SK-N-MC (cell line): ENCODE data around the gene KCNG2.

Experiments used
- DNase-seq: peaks from one replicate; pipeline ENCODE4 v3.0.0-alpha.2; 2011; ENCODE audit warnings: low read depth, low spot score
- H3K27ac ChIP-seq: fragments of 200-600 bp; sonication (generic); 2 replicates; pipeline ENCODE4 v1.5.1; 2016; ENCODE audit warnings: mixed run types
- H3K36me3 ChIP-seq: fragments of 200-600 bp; sonication (generic); 2 replicates; pipeline ENCODE4 v1.6.1; 2017; ENCODE audit warnings: antibody characterized with exemption, low read length, mixed read lengths; ENCODE audit not compliant: insufficient read depth
- H3K4me3 ChIP-seq: fragments of 200-600 bp; sonication (generic); 2 replicates; pipeline ENCODE4 v1.5.1; 2016
- H3K9ac ChIP-seq: fragments of 200-600 bp; sonication (generic); 2 replicates; pipeline ENCODE4 v1.8.0; 2017; ENCODE audit warnings: mixed run types, mixed read lengths; ENCODE audit not compliant: insufficient read length
- H3K9me3 ChIP-seq: fragments of 200-600 bp; sonication (generic); 2 replicates; pipeline ENCODE4 v1.6.1; 2017; ENCODE audit warnings: low read depth, mild to moderate bottlenecking, antibody characterized with exemption, low read length, moderate library complexity, mixed read lengths
- EZH2 ChIP-seq: fragments of 200-600 bp; sonication (generic); IDR thresholded peaks from one replicate; pipeline ENCODE4 v1.6.1; 2017; ENCODE audit warnings: antibody characterized with exemption
- FOXP2 ChIP-seq: optimal IDR thresholded peaks from 2 replicates; pipeline ENCODE3; 2011; ENCODE audit warnings: mild to moderate bottlenecking, moderate library complexity; ENCODE audit not compliant: insufficient read depth; ENCODE audit errors: extremely low read length, control extremely low read depth
- POLR2AphosphoS5 ChIP-seq: IDR thresholded peaks from 2 replicates; pipeline ENCODE4 v1.6.1; 2012; ENCODE audit warnings: mild to moderate bottlenecking, low read depth, low read length, borderline replicate concordance

KCNG2 gene

GRCh38 chr18:79939096-79939495 is 141.4 kb downstream of the KCNG2 start:
- no peak overlapping the region for H3K27ac ChIP-seq
- H3K9ac ChIP-seq = no peak overlapping the region
- H3K36me3 ChIP-seq = peaks cover 37% of the 10 kb centered on the region
- no peaks in the 10 kb centered on the region for H3K9me3 ChIP-seq
- no peak overlapping the region for H3K4me3 ChIP-seq
- DNase-seq = no peak
- no peak for TF ChIP-seq FOXP2
- no peak for TF ChIP-seq EZH2
- no peak for TF ChIP-seq POLR2AphosphoS5

- DNase-seq = no peak
- TF ChIP-seq FOXP2 (no peak), EZH2 (no peak), POLR2AphosphoS5 (no peak)
- Histone ChIP-seq H3K36me3 (peaks cover 35% of the 10 kb centered on the region), H3K9me3 (no peaks in the 10 kb centered on the region), H3K4me3 (no peak overlapping the region), H3K27ac (no peak overlapping the region), H3K9ac (no peak overlapping the region)
These were observed 142.5 kb downstream of the KCNG2 start for GRCh38 chr18:79940126-79940813.

- no peak overlapping the region for H3K27ac ChIP-seq
- no peak overlapping the region for H3K9ac ChIP-seq
- peaks cover 28% of the 10 kb centered on the region; the same call in 1 of the 2 replicates for H3K36me3 ChIP-seq
- TF ChIP-seq EZH2 (no peak), FOXP2 (no peak), POLR2AphosphoS5 (no peak)
- H3K4me3 ChIP-seq = no peak overlapping the region
- DNase-seq = no peak
- no peaks in the 10 kb centered on the region for H3K9me3 ChIP-seq
These were observed 143.2 kb downstream of the KCNG2 start for GRCh38 chr18:79940814-79941472.

- no peak for TF ChIP-seq FOXP2
- TF ChIP-seq POLR2AphosphoS5 = no peak
- TF ChIP-seq EZH2 = no peak
- H3K27ac ChIP-seq = no peak overlapping the region
- no peak for DNase-seq
- peaks cover 22% of the 10 kb centered on the region; the same call in 1 of the 2 replicates for H3K36me3 ChIP-seq
- H3K9me3 ChIP-seq = no peaks in the 10 kb centered on the region
- no peak overlapping the region for H3K4me3 ChIP-seq
- H3K9ac ChIP-seq = no peak overlapping the region
These were observed 143.9 kb downstream of the KCNG2 start for GRCh38 chr18:79941473-79942119.

DNA sequence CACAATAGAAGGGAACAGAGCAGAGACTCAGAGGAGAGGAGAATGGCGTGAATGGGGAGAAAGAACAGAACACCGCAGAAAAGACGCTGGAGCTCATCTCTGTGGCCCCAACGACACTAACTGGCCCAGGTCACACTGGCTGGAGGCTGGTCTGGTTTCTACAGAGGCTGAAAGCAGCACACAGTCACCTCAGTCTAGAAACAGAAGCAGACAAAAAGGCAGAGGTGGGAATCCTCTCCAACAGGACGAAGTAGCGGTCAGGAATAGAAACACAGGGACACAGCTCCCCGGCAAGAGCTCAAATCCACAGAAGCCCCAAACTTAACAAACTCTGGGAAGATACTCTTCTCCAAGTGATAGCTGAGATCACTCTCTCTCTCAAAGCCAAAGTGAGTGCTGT is 144.5 kb downstream of the KCNG2 start:
- Histone ChIP-seq H3K4me3 (no peak overlapping the region), H3K36me3 (peaks cover 16% of the 10 kb centered on the region; the same call in 1 of the 2 replicates), H3K27ac (no peak overlapping the region), H3K9me3 (no peaks in the 10 kb centered on the region), H3K9ac (no peak overlapping the region)
- DNase-seq = no peak
- TF ChIP-seq POLR2AphosphoS5 (no peak), FOXP2 (no peak), EZH2 (no peak)

DNA sequence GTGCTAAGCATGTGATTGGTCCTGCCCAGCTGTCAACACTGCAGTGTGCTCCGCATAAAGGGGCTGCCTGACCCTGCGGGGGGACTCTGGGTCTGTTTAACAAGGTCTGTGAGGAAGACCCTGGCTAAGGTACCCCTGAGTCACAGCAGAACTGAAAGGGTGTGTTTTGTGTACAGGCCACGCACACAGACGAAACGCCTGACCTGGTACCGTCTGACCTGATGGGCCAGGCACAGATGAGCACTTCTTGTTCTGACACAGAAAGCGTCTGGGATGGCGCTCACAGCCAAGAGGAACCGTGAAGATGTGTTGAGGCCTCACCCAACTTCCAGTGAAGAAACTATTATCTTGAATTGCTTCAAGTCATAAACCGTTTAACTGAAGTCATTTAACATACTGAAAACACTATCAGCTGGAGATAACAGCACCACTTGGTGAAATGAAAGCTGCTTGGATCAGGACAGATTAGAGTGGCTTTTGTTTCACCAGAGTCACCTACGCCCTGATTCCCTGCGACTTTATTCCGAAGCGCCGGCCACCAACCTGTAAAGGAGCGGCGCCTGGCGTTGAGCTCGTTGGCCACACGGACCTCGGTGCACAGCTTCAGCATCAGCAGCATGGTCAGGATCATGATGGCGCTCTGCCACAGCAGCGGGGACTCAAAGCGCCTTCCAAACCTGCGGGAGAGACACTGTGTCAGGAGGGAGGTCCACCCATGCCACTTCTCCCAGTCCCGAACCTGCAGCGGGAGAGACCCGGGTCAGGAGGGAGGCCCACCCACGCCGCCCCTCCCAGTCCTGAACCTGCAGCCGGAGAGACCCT is 145.3 kb downstream of the KCNG2 start:
- no peak for DNase-seq
- no peak for TF ChIP-seq POLR2AphosphoS5
- TF ChIP-seq FOXP2 = no peak
- TF ChIP-seq EZH2 = no peak
- Histone ChIP-seq H3K9ac (no peak overlapping the region), H3K4me3 (no peak overlapping the region), H3K27ac (no peak overlapping the region), H3K36me3 (peaks cover 8% of the 10 kb centered on the region; the same call in 1 of the 2 replicates), H3K9me3 (no peaks in the 10 kb centered on the region)

DNA sequence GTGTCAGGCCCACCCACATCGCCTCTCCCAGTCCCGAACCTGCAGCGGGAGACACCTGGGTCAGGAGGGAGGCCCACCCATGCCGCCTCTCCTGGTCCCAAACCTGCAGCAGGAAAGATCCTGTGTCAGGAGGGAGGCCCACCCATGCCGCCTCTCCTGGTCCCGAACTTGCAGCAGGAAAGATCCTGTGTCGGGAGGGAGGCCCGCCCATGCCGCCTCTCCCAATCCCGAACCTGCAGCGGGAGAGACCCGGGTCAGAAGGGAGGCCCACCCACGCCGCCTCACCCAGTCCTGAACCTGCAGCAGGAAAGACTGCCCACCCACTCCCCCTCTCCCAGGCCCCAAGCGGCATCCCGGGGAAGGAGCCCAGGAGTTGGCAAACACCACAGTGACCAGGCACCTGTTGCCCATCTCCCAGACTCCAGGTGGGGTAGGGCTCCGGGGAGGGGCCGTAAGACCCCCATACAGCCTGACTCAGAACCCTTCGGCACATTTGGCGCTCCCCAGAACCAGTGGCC is 145.9 kb downstream of the KCNG2 start:
- no peak overlapping the region for H3K4me3 ChIP-seq
- no peak overlapping the region for H3K9ac ChIP-seq
- no peak for DNase-seq
- no peak overlapping the region for H3K27ac ChIP-seq
- no peak for TF ChIP-seq FOXP2
- no peak for TF ChIP-seq EZH2
- TF ChIP-seq POLR2AphosphoS5 = no peak
- H3K36me3 ChIP-seq = peaks cover 8% of the 10 kb centered on the region; the same call in 1 of the 2 replicates
- H3K9me3 ChIP-seq = no peaks in the 10 kb centered on the region

DNA sequence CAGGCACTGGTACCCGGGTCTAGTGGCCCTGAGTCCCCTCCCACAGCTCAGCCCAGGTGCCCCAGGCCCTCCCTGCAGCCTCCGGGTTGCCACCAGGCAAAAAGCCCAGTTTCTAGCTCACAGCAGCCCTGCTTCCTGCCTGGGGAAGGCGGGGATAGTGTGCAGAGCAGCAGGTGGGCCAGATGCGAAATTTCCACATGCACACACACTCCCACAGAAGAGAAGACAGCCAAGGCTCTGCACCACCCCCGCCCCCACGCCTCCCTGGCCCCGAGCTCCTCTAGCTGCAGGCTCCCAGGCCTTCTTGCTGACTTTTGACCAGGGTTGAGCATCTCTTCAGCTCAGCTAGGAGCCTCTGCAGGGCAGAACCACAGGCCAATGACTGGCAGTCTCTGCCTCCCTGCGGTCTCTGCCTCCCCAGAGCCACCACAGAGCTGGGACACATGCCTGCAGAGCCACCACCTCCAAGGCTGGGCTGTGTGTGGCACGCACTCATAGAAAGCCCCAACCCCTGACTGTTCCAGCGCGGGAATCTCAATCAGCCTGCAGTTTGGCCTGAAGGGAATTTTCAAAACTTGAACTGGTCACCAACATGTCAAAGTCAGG is 146.5 kb downstream of the KCNG2 start:
- DNase-seq = no peak
- peaks cover 11% of the 10 kb centered on the region; the same call in 1 of the 2 replicates for H3K36me3 ChIP-seq
- H3K9me3 ChIP-seq = no peaks in the 10 kb centered on the region
- TF ChIP-seq POLR2AphosphoS5 = no peak
- no peak for TF ChIP-seq EZH2
- no peak for TF ChIP-seq FOXP2
- no peak overlapping the region for H3K9ac ChIP-seq
- H3K4me3 ChIP-seq = no peak overlapping the region; the same call in 1 of the 2 replicates
- H3K27ac ChIP-seq = no peak overlapping the region
